Measurements from ENCODE around the gene ZBTB43. TPM values are rescaled to one million over a fixed set of nuclear protein-coding genes. Genes with fewer than 3 reads are reported as not detected.
"Not testable (repeated sequence)": the region's sequence is repeated elsewhere in the genome, so short reads cannot be mapped to it uniquely, and the experiment has no call there.

The ZBTB43 gene
- total RNA-seq, 1 donor from 2014 or later: 36.6 TPM

- ATAC-seq (no peak), DNase-seq (no peak)
- intact Hi-C loops (cut with micrococcal nuclease): no loop called here
These were observed 13.6 kb downstream of the ZBTB43 start for GRCh38 chr9:126818482-126818881.

DNA sequence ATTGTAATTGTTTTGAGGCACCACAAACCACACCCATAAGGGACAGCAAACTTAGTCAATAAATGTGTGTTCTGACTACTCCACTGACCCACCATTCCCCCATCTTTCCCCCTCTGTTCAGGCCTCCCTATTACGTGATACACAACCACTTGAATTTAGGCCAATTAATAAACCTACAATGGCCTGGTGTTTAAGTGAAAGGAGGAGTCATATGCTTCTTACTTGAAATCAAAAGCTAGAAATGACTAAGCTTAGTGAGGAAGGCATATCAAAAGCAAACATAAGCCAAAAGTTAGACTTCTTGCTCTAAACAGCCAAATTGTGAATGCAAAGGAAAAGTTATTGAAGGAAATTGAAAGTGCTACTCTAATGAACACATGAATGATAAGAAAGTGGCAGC, 14.6 kb downstream of the ZBTB43 start:
- ATAC-seq (no peak), DNase-seq (no peak)
- intact Hi-C loops (cut with micrococcal nuclease): no loop called here

DNA sequence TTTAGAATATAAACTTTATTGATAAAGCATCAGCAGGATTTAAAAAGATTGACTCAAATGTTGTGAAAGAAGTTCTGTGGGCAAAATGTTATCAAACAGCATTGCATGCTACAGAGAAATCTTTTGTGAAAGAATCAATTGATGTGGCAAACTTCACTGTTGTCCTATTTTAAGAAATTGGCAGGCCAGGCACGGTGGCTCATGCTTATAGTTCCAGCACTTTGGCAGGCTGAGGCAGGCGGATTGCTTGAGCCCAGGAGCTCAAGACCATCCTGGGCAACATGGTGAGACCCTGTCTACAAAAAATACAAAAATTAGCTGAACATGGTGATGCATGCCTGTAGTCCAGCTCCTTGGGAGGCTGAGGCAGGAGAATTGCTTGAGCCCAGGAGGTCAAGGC, 17.4 kb downstream of the ZBTB43 start:
- DNase-seq (no peak), ATAC-seq (peak; percentile 70)
- intact Hi-C loops (cut with micrococcal nuclease): no loop called here

DNA sequence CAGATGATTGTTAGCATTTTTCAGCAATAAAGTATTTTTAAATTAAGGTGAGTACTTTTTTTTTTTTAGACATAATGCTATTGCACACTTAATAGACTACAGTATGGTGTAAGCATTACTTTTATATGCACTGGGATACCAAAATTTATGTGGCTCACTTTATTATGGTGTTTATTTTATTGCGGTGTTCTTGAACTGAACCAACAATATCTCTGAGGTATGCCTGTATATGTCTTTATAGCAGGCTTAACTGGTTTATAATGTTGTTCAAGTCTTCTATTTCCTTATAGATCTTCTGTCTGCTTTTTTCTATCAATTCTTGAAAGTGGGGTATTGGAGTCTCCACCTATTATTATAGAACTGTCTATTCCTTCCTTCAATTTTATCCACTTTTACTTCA, 18.0 kb downstream of the ZBTB43 start:
- ATAC-seq (no peak), DNase-seq (no peak)
- intact Hi-C loops (cut with micrococcal nuclease): no loop called here

DNA sequence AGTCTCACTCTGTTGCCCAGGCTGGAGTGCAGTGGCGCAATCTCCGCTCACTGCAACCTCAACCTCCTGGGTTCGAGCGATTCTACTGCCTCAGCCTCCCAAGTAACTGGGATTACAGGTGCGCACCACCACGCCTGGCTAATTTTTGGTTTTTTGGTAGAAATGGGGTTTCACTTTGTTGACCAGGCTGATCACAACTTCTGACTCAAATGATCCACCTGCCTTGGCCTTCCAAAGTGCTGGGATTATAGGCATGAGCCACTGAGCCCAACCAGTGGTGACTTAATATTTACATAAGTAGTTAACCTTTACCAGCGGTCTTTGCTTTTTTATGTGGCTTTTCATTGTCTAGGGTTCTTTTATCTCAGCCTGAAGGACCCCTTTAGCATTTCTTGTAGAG, 19.2 kb downstream of the ZBTB43 start:
- DNase-seq; ATAC-seq; intact Hi-C loops (cut with micrococcal nuclease): not testable (repeated sequence)

- ATAC-seq: no peak
- no peak for DNase-seq
- intact Hi-C loops (cut with micrococcal nuclease): no loop called here
These were observed 22.4 kb downstream of the ZBTB43 start for GRCh38 chr9:126827227-126827626.

DNA sequence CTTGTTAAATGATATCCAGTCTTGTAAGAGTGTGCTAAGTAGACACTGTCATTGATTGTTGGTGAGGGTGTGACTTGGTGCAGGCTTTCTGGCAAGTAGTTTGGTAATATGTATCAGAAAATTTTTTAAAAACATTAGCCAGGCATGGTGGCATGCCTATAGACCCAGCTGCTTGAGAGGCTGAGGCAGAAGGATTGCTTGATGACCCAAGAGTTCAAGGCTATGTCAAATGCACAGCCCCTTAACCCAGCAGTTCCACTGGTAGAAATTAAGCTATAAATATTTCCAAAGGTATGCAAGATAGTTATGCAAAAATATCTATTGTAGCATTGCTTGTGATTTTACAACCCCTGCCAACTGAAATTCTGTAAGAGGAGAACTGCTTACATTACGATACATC, 24.2 kb downstream of the ZBTB43 start:
- no peak for ATAC-seq
- DNase-seq: no peak
- intact Hi-C loops (cut with micrococcal nuclease): no loop called here

DNA sequence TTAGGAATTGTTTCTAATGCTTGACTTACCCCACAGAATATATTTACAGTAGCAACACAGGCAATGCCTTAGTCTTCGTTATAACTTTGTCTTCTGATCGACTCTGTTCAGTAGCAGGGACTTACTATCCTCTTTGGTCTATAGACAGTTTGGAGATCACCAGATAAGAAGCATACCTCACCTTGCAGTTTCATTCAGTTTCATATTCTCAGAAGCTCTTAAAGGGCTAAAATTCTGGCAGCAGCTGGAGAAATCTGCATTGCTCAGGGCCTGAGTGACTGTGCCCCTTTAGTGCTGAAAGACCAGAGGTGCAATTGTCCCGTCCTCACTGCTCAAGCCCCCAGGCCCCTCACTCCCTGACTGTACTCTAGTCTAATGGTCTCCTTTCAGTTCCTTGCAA, 26.0 kb downstream of the ZBTB43 start:
- DNase-seq (no peak), ATAC-seq (no peak)
- intact Hi-C loops (cut with micrococcal nuclease): no loop called here

DNA sequence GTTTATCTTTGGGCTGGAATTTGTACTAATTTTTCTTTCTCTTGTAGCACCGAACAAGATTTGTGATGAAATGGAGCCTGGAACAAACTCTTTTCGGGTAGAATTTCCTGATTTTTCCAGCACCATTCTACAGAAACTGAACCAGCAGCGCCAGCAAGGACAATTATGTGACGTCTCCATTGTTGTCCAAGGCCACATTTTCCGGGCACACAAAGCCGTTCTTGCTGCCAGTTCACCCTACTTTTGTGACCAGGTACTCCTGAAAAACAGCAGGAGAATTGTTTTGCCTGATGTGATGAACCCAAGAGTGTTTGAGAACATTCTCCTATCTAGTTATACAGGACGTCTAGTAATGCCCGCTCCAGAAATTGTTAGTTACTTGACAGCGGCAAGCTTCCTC, 27.6 kb downstream of the ZBTB43 start:
- no peak for ATAC-seq

DNA sequence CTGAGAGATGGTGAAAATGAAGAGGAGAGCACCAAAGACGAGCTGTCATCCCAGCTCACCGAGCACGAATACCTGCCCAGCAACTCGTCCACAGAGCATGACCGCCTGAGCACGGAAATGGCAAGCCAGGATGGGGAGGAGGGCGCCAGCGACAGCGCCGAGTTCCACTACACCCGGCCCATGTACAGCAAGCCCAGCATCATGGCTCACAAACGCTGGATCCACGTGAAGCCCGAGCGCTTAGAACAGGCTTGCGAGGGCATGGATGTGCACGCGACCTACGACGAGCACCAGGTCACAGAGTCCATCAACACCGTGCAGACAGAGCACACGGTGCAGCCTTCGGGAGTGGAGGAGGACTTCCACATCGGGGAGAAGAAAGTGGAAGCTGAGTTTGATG, 28.2 kb downstream of the ZBTB43 start:
- intact Hi-C loops (cut with micrococcal nuclease): no loop called here
- ATAC-seq (peak; percentile 22), DNase-seq (no peak)

More for the DNA sequence above, 27.6 kb downstream of the ZBTB43 start:
- no peak for DNase-seq
- intact Hi-C loops (cut with micrococcal nuclease): no loop called here

DNA sequence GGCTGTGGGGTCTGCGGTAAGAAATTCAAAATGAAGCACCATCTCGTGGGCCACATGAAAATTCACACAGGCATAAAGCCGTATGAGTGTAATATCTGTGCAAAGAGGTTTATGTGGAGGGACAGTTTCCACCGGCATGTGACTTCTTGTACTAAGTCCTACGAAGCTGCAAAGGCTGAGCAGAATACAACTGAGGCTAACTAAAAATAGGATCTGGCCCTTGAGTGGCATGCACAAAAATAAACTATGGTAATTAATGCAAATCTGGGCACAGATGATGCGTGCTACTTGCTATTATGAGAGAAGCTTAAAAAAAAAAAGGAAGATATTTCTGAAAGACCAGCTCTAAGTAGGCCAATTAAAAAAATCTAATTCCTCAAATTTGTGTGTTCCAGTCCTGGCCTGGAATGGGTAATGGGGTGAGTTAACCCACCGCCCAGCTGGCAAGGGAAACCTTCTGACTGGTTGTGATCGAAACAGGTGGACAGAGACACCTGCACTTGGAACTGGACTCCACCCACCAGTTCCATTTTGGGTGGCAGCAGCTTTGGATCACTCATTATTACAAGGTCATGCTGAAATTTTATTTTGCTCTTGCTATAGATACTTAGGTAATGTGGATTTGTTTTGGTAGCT, 29.0 kb downstream of the ZBTB43 start:
- intact Hi-C loops (cut with micrococcal nuclease): no loop called here
- ATAC-seq (peak; percentile 68), DNase-seq (no peak)

DNA sequence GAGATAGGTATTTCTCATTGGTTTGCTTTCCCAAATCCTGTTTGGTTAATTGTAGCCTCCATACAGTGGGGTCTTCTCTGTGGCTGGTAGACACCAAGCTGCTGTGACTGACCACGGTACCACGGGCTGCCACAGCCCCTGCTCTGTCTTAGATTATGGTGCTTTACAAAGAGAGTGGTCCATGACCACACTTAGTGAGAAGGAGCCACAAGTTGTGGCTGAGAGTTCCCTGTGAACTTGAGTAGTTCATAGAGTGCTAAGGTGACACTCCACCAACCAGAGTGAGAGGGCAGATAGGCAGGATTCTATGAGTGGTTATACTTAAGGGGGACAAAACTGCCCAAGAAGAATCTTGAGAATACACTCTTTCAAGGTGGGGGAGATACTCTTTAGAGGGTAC, 29.8 kb downstream of the ZBTB43 start:
- intact Hi-C loops (cut with micrococcal nuclease): no loop called here
- ATAC-seq (no peak), DNase-seq (no peak)

GRCh38 chr9:126836216-126836615, 31.4 kb downstream of the ZBTB43 start:
- no peak for DNase-seq
- no peak for ATAC-seq
- intact Hi-C loops (cut with micrococcal nuclease): no loop called here

DNA sequence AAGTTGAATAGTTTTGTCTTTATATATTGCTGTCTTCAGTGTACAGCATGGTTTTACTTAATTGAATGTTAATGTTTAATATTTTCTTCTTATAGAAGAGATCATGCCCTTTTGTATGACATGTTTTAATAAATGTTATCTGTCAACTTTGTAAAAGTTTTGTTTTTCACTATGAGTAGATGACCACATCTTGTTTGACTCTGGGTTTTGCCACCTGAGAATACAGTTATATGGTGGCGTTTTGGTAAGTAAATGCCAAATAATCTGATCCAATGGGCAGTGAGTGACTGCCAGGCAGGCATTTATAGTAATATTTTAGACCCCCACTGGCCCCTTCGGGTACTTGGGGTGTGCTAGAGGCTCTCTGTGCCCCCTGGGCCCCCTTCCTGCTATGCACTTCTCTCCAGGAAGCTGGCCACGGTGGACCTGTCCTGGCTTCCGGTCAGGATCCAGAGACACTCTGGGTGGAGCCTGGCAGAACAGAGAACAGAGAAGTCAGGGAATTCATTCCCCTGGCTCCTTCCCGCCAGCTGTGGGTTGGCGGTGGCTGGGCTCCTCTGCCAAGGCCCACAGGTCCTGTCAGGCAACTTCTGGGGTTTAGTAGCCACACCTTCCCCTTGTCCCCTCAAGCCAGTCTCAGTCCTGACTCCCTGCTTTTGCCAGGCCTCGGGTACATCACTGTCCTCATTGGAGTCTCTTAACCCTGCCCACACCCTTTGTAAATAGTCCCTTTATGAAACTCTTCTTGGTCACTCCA, 33.4 kb downstream of the ZBTB43 start:
- no peak for DNase-seq
- intact Hi-C loops (cut with micrococcal nuclease): no loop called here
- no peak for ATAC-seq

DNA sequence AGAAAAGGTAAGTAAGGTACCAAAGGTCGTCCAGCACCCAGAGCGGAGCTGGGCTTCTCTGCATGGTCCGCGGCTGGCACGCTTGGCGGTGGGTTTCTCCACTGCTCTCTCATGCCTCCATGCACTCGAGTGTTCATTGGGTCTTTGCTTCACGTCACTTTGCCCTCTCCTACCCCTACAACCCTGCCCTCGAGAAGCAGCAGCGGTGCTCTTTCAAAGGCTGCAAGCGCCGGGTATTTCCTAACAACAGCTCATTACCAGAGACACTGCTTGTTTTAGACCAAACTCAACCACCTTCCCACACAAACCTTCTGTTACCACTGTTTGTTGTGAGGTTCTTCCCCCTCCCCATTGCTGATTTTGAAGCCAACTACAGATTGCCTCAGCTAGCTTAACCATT, 34.1 kb downstream of the ZBTB43 start:
- intact Hi-C loops (cut with micrococcal nuclease): no loop called here
- DNase-seq (no peak), ATAC-seq (no peak)

GRCh38 chr9:126839301-126839700, 34.5 kb downstream of the ZBTB43 start:
- intact Hi-C loops (cut with micrococcal nuclease): no loop called here
- DNase-seq (no peak), ATAC-seq (no peak)

- intact Hi-C loops (cut with micrococcal nuclease): no loop called here
- DNase-seq (no peak), ATAC-seq (peak; percentile 6)
These were observed 37.5 kb downstream of the ZBTB43 start for GRCh38 chr9:126842220-126842842.

DNA sequence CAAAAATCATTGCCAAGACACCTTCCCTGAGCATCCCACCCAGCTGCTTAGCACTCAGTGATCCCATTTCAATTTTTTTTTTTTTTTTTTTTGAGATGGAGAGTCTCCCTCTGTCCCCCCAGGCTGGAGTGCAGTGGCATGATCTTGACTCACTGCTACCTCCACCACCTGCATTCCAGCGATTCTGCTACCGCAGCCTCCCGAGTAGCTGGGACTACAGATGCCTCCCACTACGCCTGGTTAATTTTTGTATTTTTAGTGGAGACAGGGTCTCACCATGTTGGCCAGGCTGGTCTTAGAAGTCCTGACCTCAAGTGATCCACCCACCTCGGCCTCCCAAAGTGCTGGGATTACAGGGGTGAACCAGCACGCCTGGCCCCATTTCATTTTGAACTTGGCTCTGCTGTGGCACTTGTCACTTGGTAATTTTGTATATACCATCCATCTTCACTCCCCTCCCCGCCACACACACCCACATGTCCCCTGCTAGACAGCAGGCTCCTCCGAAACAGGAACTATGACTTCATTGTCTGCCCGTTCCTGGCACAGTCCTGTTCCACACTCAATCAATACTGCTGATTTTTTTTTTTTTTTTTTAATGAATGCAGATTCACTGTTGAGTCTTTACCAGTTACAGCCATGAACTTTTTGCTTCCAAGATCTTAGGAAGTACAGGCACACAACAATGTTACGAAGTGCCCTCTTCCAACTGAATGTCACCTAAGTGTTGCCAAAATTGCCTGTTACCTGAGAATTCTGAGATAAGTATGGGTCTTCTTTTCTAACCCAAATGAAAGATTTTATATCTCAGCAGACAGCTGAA, 38.3 kb downstream of the ZBTB43 start:
- intact Hi-C loops (cut with micrococcal nuclease): no loop called here
- DNase-seq: no peak
- ATAC-seq: peak; percentile 46

DNA sequence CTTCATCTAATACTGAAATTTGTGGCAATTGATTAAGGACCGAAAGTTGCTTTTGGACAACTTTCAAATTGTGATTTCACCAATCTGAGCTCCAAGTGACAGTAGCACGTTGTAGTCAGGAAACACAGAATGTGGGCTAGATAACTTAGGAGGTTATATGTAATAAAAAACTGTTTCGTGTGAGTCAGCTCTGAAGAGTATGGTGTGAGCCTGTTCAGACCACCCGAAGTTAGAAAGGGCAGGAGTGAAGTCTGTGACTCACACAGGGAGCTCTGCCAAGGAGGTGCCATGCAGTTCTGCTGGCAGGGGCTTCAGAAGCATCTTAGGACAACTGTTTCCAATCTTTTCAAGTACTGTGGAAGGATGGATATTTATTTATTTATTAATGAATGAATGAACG, 39.2 kb downstream of the ZBTB43 start:
- ATAC-seq: peak; percentile 38

DNA sequence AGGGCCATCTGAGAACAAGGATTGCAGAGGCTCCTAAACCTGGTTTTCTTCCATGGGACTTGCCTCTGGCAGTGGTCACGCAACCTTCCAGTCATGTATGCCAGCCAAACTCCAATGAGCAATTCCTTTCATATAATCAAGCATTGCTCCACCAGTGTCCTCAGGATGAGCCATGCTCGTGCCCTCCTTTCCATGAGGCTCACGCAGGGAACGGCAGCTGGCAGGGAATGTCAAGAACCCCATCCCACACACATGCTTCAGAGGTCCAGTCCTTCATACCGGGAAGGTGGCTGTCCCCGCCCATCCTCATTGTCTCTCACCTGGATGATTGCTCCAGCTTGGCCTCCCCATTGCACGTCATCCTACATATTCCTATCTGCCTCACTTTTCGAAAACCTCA, 42.2 kb downstream of the ZBTB43 start:
- DNase-seq (no peak), ATAC-seq (no peak)
- intact Hi-C loops (cut with micrococcal nuclease): no loop called here

More for the DNA sequence above, 39.2 kb downstream of the ZBTB43 start:
- intact Hi-C loops (cut with micrococcal nuclease): no loop called here
- no peak for DNase-seq

All from left ventricle myocardium superior (tissue), 1 donor.